GM21360 (cell line): ENCODE data around the gene GZMM.

ENCODE experiments used
- ATAC-seq: cut with Tn5 transposase; IDR thresholded peaks from one replicate; pipeline ENCODE4 v1.9.1; 2021; ENCODE audit warnings: mild to moderate bottlenecking, moderate library complexity; ENCODE audit not compliant: unreplicated experiment

GZMM gene

GRCh38 chr19:533364-534058 is 10.3 kb upstream of the GZMM start:
- no peak for ATAC-seq

GRCh38 chr19:534088-534487 is 9.8 kb upstream of the GZMM start:
- ATAC-seq, result no peak

GRCh38 chr19:535017-535835 is 8.6 kb upstream of the GZMM start:
- no peak for ATAC-seq

DNA sequence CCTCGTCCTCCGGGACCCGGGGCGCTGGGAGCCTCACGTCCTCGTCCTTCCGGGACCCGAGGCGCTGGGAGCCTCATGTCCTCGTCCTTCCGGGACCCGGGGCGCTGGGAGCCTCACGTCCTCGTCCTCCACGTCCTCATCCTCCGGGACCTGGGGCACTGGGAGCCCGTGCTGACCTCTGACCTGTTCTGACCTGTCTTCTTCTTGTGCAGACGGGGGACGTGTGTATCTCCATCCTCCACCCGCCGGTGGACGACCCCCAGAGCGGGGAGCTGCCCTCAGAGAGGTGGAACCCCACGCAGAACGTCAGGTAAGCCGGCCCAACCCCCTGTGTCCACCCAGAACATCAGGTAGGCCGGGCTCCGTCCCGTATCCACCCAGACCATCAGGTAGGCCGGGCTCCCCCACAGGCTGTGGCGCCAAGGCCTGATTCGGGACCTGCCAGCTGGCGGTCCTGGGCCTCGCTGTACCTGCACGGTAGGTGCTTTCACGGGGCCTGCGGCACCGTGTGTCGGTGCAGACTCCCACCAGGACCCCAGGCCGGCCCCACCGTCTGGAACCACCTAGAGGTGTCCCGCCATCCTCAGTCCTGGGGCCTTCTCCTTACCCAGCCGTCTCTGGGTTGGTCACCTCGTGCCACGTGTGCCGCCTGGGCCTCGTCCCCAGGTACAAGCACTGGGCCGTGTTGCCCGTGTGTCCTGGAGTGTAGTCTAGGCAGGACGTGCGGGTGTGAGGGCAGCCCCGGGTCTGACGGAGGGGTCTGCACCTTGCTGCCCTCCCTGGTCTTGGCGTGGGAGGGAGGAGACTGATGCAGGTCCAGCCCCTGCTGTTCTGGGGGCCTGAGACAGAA is 7.6 kb upstream of the GZMM start:
- ATAC-seq, result no peak

DNA sequence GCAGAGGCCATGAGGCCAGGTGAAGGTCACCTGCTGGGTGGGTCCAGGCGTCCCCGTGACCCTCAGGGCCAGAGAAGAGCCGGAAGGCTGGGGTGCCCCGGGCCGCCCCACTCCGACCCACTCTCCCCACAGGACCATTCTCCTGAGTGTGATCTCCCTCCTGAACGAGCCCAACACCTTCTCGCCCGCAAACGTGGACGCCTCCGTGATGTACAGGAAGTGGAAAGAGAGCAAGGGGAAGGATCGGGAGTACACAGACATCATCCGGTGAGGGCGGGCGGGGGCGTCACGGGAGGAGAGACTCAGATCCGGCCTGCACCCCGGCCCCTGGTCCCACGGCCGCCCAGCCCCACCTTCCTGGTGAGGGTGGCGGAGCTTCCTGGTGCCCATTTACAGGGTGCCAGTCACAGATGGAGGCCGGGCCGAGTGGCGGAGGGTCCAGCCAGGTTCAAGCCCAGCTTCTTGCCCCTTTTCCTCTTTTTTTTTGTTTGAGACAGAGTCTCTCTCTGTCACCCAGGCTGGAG is 6.9 kb upstream of the GZMM start:
- no peak for ATAC-seq

DNA sequence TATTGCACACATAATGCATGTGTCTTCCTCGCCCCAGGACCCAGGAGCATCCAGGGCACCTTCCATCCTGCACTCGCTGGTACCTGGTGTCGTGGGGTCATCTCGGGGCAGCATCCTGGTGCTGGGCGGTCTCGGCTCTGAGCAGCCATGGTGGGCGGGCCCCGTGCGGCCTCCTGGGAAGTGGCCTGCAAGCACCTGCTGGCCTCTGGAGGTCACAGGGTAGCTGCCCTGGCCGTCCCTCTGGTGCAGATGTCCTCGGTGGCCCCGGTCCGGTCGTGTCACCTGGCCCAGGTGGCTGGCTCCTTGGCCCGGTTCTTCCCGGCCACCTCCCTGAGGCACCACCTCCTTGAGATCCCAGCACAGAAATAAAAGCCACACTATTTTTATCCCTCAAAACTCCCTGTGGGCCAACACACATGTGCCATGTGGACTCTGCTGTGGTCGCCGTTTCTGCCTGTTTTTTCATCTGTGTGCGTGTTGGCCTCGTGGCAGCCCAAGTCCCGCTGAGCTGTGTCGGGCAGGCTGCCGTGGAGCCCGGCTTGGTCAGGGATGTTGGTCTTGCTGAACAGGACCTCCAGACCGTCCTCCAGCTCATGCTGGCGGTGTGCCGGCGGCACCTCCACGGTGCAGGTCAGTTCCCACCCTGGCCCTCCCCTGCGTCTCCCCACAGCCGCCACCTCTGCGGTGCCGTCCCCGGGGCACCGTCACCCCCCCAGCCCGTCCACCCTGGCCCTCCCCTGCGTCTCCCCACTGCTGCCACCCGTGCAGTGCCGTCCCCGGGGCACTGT is 5.0 kb upstream of the GZMM start:
- no peak for ATAC-seq

DNA sequence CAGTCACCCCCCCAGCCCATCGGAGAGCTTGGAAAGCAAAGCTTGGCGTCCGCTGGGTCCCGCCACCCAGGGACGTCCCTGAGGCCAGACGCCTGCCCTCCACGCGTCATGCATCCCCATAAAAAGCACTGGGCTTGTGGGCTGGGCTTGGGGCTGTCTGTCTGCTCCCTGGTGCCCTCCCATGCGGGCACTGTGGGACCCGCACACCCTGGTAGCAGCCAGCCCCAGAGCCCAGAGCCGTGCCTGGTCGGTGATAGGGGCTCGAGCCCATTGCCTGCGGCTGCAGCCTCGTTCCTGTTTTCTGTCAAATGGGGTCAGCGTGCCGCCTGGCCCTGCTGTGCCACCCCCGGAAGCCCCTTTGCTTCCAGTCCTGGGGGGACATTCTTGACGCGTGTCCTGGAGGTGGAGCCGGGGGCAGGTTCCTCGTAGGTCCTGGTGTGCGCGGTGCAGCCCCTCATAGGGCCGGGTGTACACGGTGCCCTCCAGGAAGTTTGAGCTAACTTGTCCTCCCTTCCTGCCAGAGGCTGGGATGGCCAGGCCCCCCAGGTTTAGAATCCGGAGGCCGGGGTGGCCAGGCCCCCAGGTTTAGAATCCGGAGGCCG is 4.3 kb upstream of the GZMM start:
- no peak for ATAC-seq

DNA sequence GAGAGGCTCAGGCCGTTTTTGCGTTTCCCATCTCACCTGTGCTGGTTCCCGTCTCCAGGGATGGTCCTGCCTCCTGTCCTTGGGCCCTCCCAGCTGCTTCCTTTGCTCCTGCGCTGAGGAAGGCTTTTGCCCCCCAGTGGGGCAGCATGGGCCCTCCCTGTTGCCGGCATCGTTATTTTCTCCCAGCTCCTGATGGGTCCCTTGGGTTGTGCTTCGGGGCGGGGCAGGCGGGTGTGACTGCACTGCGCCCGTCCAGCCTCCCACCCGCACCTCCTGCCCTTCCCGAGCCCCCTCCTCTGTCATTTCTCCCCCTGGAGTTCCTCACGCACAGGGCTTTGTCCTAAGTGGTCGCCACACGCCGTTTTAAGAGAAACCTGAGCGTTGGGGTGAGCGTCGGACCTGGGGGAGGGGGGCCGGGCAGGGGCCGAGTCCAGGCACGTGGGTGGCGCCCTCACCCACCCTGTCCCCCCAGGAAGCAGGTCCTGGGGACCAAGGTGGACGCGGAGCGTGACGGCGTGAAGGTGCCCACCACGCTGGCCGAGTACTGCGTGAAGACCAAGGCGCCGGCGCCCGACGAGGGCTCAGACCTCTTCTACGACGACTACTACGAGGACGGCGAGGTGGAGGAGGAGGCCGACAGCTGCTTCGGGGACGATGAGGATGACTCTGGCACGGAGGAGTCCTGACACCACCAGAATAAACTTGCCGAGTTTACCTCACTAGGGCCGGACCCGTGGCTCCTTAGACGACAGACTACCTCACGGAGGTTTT is 2.8 kb upstream of the GZMM start:
- ATAC-seq, result no peak

DNA sequence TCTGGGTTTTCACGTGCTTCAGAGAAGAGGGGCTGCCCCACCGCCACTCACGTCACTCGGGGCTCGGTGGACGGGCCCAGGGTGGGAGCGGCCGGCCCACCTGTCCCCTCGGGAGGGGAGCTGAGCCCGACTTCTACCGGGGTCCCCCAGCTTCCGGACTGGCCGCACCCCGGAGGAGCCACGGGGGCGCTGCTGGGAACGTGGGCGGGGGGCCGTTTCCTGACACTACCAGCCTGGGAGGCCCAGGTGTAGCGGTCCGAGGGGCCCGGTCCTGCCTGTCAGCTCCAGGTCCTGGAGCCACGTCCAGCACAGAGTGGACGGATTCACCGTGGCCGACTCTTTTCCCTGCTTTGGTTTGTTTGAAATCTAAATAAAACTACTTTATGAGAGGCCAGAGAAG is 2.2 kb upstream of the GZMM start:
- ATAC-seq, result no peak

GRCh38 chr19:542173-542866 is 1.5 kb upstream of the GZMM start:
- no peak for ATAC-seq

DNA sequence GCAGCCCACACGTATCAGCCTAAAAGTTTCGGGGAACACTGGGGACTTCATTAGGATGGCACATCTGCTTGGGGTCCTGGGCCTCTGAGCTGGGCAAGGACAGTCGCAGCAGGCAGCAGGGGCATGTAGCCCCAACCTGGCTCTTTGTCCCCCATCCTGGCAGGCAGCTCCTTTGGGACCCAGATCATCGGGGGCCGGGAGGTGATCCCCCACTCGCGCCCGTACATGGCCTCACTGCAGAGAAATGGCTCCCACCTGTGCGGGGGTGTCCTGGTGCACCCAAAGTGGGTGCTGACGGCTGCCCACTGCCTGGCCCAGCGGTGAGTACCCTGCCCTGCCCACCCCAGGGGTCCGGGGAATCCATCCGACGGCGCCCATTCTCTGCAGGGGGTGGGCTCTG is 3.3 kb downstream of the GZMM start:
- ATAC-seq, result no peak

- ATAC-seq, result no peak
Observed at GRCh38 chr19:547836-548720, 4.2 kb downstream of the GZMM start.

DNA sequence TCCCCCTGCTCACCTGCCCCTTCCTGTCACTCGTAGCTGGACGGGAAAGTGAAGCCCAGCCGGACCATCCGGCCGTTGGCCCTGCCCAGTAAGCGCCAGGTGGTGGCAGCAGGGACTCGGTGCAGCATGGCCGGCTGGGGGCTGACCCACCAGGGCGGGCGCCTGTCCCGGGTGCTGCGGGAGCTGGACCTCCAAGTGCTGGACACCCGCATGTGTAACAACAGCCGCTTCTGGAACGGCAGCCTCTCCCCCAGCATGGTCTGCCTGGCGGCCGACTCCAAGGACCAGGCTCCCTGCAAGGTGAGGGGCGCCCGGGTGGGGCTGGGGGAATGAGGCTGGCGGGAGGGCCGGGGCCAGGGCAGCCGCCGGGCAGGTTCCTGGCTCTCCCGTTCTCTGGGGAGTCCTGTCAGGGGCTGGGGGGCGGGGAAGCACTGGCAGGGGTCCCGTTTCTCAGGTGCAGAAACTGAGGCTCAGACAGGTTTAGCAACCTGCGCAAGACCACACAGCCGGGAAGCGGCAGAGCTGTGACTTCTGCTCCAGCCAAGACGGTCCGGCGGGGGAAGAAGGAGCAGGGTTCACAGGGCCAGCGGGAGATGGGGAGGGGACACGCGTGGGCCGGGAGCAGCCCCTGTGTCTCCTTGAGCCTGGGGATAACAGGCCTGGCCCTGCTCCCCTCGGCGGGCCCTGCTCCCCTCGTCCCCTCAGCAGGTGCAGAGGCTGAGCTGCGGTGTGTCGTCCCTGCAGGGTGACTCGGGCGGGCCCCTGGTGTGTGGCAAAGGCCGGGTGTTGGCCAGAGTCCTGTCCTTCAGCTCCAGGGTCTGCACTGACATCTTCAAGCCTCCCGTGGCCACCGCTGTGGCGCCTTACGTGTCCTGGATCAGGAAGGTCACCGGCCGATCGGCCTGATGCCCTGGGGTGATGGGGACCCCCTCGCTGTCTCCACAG is 5.3 kb downstream of the GZMM start:
- ATAC-seq, result no peak

- no peak for ATAC-seq
Observed at GRCh38 chr19:554817-555216, 11.0 kb downstream of the GZMM start.

DNA sequence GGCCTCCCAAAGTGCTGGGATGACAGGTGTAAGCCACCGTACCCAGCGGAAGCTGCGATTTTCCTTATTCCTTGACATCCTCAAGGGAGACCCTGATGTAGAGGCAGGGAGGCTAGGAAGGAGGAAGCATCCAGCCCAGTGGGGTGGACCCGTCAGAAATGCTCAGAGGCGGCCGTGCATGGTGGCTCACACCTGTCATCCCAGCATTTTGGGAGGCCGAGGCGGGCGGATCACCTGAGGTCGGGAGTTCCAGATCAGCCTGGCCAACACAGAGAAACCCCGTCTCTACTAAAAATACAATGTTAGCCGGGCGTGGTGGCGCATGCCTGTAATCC is 11.6 kb downstream of the GZMM start:
- no peak for ATAC-seq

DNA sequence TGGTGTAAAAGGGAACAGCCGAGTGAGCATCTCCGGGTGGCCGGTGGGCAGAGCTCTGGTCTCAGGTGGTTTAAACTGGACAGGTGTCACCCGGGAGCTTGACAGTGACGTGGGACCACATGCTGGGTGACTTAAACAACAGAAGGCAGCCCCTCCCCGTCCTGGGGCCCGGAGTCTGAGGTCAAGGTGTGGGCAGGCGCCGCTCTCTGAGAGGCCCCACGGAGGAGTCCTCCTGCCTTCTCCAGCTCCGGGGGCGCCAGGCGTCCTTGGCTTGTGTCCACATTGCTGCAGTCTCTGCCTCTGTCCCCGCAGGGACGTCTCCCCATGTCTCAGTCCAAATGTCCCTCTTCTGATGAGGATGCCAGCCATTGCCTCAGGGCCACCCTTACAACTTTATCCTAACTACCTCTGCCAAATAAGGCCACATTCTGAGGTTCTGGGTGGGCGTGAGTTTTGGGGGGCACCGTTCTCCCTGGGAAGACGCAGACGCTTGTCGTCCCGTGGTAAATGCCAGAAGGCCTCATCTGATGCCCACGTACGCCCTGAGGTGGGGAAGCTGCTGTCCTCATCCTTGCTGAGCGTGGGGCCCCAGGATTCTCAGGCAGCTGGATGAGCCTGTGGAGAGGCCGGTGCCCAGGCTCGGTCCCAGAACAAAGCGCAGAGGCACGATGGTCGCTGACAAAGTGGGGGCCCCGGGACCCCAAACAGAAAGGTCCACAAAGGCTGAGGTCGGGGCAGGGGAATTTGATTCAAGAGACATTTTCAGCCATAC is 12.9 kb downstream of the GZMM start:
- ATAC-seq, result no peak
